ENCODE data around the gene CYYR1. TPM values are rescaled to one million over a fixed set of nuclear protein-coding genes. Genes with fewer than 3 reads are reported as not detected.

Gene CYYR1
- total RNA-seq, 2 experiments from 2014 or later: not detected

- Histone ChIP-seq H3K36me3 (ENCODE audit: insufficient read depth, low read length) (no peaks in the 10 kb centered on the region), H3K4me3 (ENCODE audit: low read depth, low read length, poor library complexity, severe bottlenecking) (no peak overlapping the region), H4K20me1 (ENCODE audit: insufficient read depth, low read length) (no peaks in the 10 kb centered on the region), H3K27ac (ENCODE audit: low read depth, low read length, poor library complexity, severe bottlenecking) (no peak overlapping the region), H3K4me2 (ENCODE audit: low read length) (no peak overlapping the region), H3K4me1 (ENCODE audit: insufficient read depth, low read length, poor library complexity, severe bottlenecking) (no peaks in the 10 kb centered on the region), H3K79me2 (ENCODE audit: insufficient read depth, low read depth, low read length) (no peaks in the 10 kb centered on the region), H2AFZ (ENCODE audit: low read length) (no peak overlapping the region), H3K9me2 (ENCODE audit: insufficient read depth, low read length) (no peaks in the 10 kb centered on the region), H3K9me3 (ENCODE audit: low read length) (no peaks in the 10 kb centered on the region)
- TF ChIP-seq CTCF (conservative IDR thresholded peaks at IDR 0.05; ENCODE audit: low read length): no peak
- no peak for TF ChIP-seq EZH2phosphoT487 (IDR thresholded peaks at IDR 0.05; ENCODE audit: borderline replicate concordance, low read depth, low read length)
- POLR2A ChIA-PET: no interaction called here
- CTCF ChIA-PET (ENCODE audit: unreplicated experiment): no interaction called here
- no TSS peak for BruUV-seq (replicated peaks)
- no peak for DNase-seq (ENCODE audit: low spot score)
- intact Hi-C loops (cut with micrococcal nuclease; ENCODE audit: unreplicated experiment): no loop called here
Measured at GRCh38 chr21:26550326-26550725, 22.8 kb downstream of the CYYR1 start.

GRCh38 chr21:26546446-26547097 is 26.5 kb downstream of the CYYR1 start:
- no peaks in the 10 kb centered on the region for H3K79me2 ChIP-seq (ENCODE audit: insufficient read depth, low read depth, low read length)
- BruUV-seq (replicated peaks): no TSS peak
- H4K20me1 ChIP-seq (ENCODE audit: insufficient read depth, low read length): no peaks in the 10 kb centered on the region
- ChIA-PET POLR2A (no interaction called here), CTCF (ENCODE audit: unreplicated experiment) (no interaction called here)
- no peaks in the 10 kb centered on the region for H3K4me1 ChIP-seq (ENCODE audit: insufficient read depth, low read length, poor library complexity, severe bottlenecking)
- H3K36me3 ChIP-seq (ENCODE audit: insufficient read depth, low read length): no peaks in the 10 kb centered on the region
- no peaks in the 10 kb centered on the region for H3K9me2 ChIP-seq (ENCODE audit: insufficient read depth, low read length)
- TF ChIP-seq CTCF (conservative IDR thresholded peaks at IDR 0.05; ENCODE audit: low read length): no peak
- TF ChIP-seq EZH2phosphoT487 (IDR thresholded peaks at IDR 0.05; ENCODE audit: borderline replicate concordance, low read depth, low read length): no peak
- no peak overlapping the region for H2AFZ ChIP-seq (ENCODE audit: low read length)
- H3K4me2 ChIP-seq (ENCODE audit: low read length): no peak overlapping the region
- H3K9me3 ChIP-seq (ENCODE audit: low read length): no peaks in the 10 kb centered on the region
- intact Hi-C loops (cut with micrococcal nuclease; ENCODE audit: unreplicated experiment): no loop called here
- no peak for DNase-seq (ENCODE audit: low spot score)
- H3K4me3 ChIP-seq (ENCODE audit: low read depth, low read length, poor library complexity, severe bottlenecking): no peak overlapping the region
- H3K27ac ChIP-seq (ENCODE audit: low read depth, low read length, poor library complexity, severe bottlenecking): no peak overlapping the region

DNA sequence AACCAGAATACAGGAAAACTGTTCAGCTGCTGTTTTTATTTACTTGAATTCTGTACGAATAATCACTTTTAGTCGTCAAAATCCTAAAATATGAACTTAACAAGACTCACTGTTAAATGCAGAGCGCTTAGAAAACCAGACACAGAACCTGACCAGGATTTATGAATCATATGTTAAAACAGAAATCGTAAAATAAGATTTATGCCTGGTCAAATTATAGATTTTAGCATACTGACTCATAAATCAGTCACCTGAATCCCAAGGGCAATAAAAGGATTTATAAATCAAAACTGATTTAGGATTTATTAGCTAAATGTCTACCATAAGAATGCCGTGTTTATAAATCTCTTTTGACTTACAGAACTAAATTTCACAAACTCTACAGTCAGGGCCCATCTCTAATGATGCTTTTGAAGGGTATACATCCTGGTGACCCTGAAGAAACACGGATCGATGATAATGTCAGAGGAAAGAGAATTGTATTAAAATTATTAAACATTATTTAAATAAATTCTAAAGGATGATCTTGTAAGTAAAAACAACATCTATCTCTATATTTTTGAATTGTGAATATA is 28.8 kb downstream of the CYYR1 start:
- Histone ChIP-seq H3K4me1 (ENCODE audit: insufficient read depth, low read length, poor library complexity, severe bottlenecking) (no peaks in the 10 kb centered on the region), H3K27ac (ENCODE audit: low read depth, low read length, poor library complexity, severe bottlenecking) (no peak overlapping the region), H3K36me3 (ENCODE audit: insufficient read depth, low read length) (no peaks in the 10 kb centered on the region), H3K4me2 (ENCODE audit: low read length) (no peak overlapping the region), H3K9me3 (ENCODE audit: low read length) (0 out of 2 replicates have a peak, but pooled peaks cover under 1% of the 10 kb centered on the region), H3K4me3 (ENCODE audit: low read depth, low read length, poor library complexity, severe bottlenecking) (no peak overlapping the region), H3K9me2 (ENCODE audit: insufficient read depth, low read length) (no peaks in the 10 kb centered on the region), H4K20me1 (ENCODE audit: insufficient read depth, low read length) (no peaks in the 10 kb centered on the region), H3K79me2 (ENCODE audit: insufficient read depth, low read depth, low read length) (no peaks in the 10 kb centered on the region), H2AFZ (ENCODE audit: low read length) (no peak overlapping the region)
- intact Hi-C loops (cut with micrococcal nuclease; ENCODE audit: unreplicated experiment): no loop called here
- ChIA-PET CTCF (ENCODE audit: unreplicated experiment) (no interaction called here), POLR2A (interaction anchor here (0.6 kb wide), 1 partner anchor 1633 kb away, joined by 3 read pairs; no protein-coding TSS in a partner anchor)
- no TSS peak for BruUV-seq (replicated peaks)
- no peak for DNase-seq (ENCODE audit: low spot score)
- TF ChIP-seq CTCF (conservative IDR thresholded peaks at IDR 0.05; ENCODE audit: low read length) (no peak), EZH2phosphoT487 (IDR thresholded peaks at IDR 0.05; ENCODE audit: borderline replicate concordance, low read depth, low read length) (no peak)
